Activated T-helper 1 cell treated with anti-CD3 and anti-CD28 coated beads, Interleukin-12 subunit alpha, Interleukin-12 subunit beta, Interleukin-2, Interleukin-4 antibody, amounts not matched to agents 30 ng/mL and 10 ng/mL and 1 ng/mL, durations not matched to agents 14 hours and 24 hours and 36 hours (primary cell): Measurements from ENCODE around the gene KCNG1. TPM values are rescaled to one million over a fixed set of nuclear protein-coding genes. Genes with fewer than 3 reads are reported as not detected.

ENCODE experiments used
- DNase-seq: peaks from one replicate; pipeline ENCODE4 v3.0.0; 2021; ENCODE audit warnings: low spot score
- H3K27ac Mint-ChIP-seq: one replicate; pipeline ENCODE4 v1.8.0; 2021; ENCODE audit warnings: mild to moderate bottlenecking, mixed read lengths
- H3K27me3 Mint-ChIP-seq: one replicate; pipeline ENCODE4 v1.8.0; 2022; ENCODE audit warnings: mild to moderate bottlenecking, moderate library complexity, mixed read lengths; ENCODE audit not compliant: insufficient read depth
- H3K36me3 Mint-ChIP-seq: one replicate; pipeline ENCODE4 v1.8.0; 2021; ENCODE audit warnings: low read depth, mixed read lengths
- H3K4me1 Mint-ChIP-seq: one replicate; pipeline ENCODE4 v1.8.0; 2021; ENCODE audit warnings: low read depth, mixed read lengths
- H3K4me3 Mint-ChIP-seq: one replicate; pipeline ENCODE4 v1.8.0; 2021; ENCODE audit warnings: mild to moderate bottlenecking, moderate library complexity, mixed read lengths
- H3K9me3 Mint-ChIP-seq: one replicate; pipeline ENCODE4 v1.8.0; 2021; ENCODE audit warnings: mixed read lengths
- intact Hi-C: fragments of 100-400 bp; cut with micrococcal nuclease; formaldehyde crosslinking; loops from one replicate; pipeline ENCODE4 v1.15.1; 2024
- total RNA-seq: library from RNA; stranded (reverse); gene quantifications from 2 replicates; pipeline ENCODE4 v1.2.3, GENCODE V29; 2022

Gene KCNG1
- total RNA-seq, 1 donor from 2014 or later: 3.1 TPM

GRCh38 chr20:51029963-51030920, 7.3 kb upstream of the KCNG1 start:
- intact Hi-C loops: no loop called here

GRCh38 chr20:51029556-51029955, 6.6 kb upstream of the KCNG1 start:
- no peaks in the 10 kb centered on the region for H3K9me3 Mint-ChIP-seq
- DNase-seq: no peak
- peaks cover 7% of the 10 kb centered on the region for H3K4me1 Mint-ChIP-seq
- no peak overlapping the region for H3K27ac Mint-ChIP-seq
- no peak overlapping the region for H3K4me3 Mint-ChIP-seq
- H3K36me3 Mint-ChIP-seq: no peaks in the 10 kb centered on the region
- intact Hi-C loops: no loop called here
- H3K27me3 Mint-ChIP-seq: peaks cover 55% of the 10 kb centered on the region

More at GRCh38 chr20:51029963-51030920, 7.3 kb upstream of the KCNG1 start:
- Mint-ChIP-seq H3K27me3 (peaks cover 51% of the 10 kb centered on the region), H3K36me3 (no peaks in the 10 kb centered on the region), H3K9me3 (no peaks in the 10 kb centered on the region), H3K27ac (no peak overlapping the region), H3K4me1 (peaks cover 7% of the 10 kb centered on the region), H3K4me3 (no peak overlapping the region)
- no peak for DNase-seq

- Mint-ChIP-seq H3K27ac (no peak overlapping the region), H3K4me3 (no peak overlapping the region), H3K27me3 (peaks cover 62% of the 10 kb centered on the region), H3K4me1 (peaks cover 7% of the 10 kb centered on the region), H3K36me3 (no peaks in the 10 kb centered on the region), H3K9me3 (no peaks in the 10 kb centered on the region)
- DNase-seq: no peak
- intact Hi-C loops: no loop called here
Measured at GRCh38 chr20:51028616-51029212, 5.8 kb upstream of the KCNG1 start.

GRCh38 chr20:51027035-51027795, 4.3 kb upstream of the KCNG1 start:
- Mint-ChIP-seq H3K36me3 (no peaks in the 10 kb centered on the region), H3K27me3 (peaks cover 64% of the 10 kb centered on the region), H3K27ac (no peak overlapping the region), H3K9me3 (no peaks in the 10 kb centered on the region), H3K4me1 (peaks cover 5% of the 10 kb centered on the region), H3K4me3 (no peak overlapping the region)
- no peak for DNase-seq
- intact Hi-C loops: no loop called here

- no peak overlapping the region for H3K27ac Mint-ChIP-seq
- no peaks in the 10 kb centered on the region for H3K9me3 Mint-ChIP-seq
- peaks cover 5% of the 10 kb centered on the region for H3K4me1 Mint-ChIP-seq
- H3K27me3 Mint-ChIP-seq: peaks cover 70% of the 10 kb centered on the region
- H3K4me3 Mint-ChIP-seq: no peak overlapping the region
- H3K36me3 Mint-ChIP-seq: no peaks in the 10 kb centered on the region
- no peak for DNase-seq
- intact Hi-C loops: no loop called here
Measured at GRCh38 chr20:51026269-51026668, 3.4 kb upstream of the KCNG1 start.

GRCh38 chr20:51024761-51025160, 1.9 kb upstream of the KCNG1 start:
- H3K4me1 Mint-ChIP-seq: peaks cover 5% of the 10 kb centered on the region
- no peaks in the 10 kb centered on the region for H3K36me3 Mint-ChIP-seq
- H3K27me3 Mint-ChIP-seq: peaks cover 67% of the 10 kb centered on the region
- no peak overlapping the region for H3K4me3 Mint-ChIP-seq
- intact Hi-C loops: no loop called here
- no peaks in the 10 kb centered on the region for H3K9me3 Mint-ChIP-seq
- peak overlapping the region; percentile 5 for H3K27ac Mint-ChIP-seq
- DNase-seq: no peak

GRCh38 chr20:51023617-51024155, 779 bp upstream of the KCNG1 start:
- peaks cover 5% of the 10 kb centered on the region for H3K4me1 Mint-ChIP-seq
- no peak overlapping the region for H3K27ac Mint-ChIP-seq
- H3K9me3 Mint-ChIP-seq: no peaks in the 10 kb centered on the region
- peaks cover 65% of the 10 kb centered on the region for H3K27me3 Mint-ChIP-seq
- H3K36me3 Mint-ChIP-seq: no peaks in the 10 kb centered on the region
- no peak for DNase-seq
- intact Hi-C loops: no loop called here
- peak overlapping the region; percentile 55 for H3K4me3 Mint-ChIP-seq

GRCh38 chr20:51022227-51022802, 592 bp downstream of the KCNG1 start:
- Mint-ChIP-seq H3K9me3 (no peaks in the 10 kb centered on the region), H3K36me3 (no peaks in the 10 kb centered on the region), H3K4me1 (peaks cover 5% of the 10 kb centered on the region), H3K27ac (no peak overlapping the region), H3K4me3 (peak overlapping the region; percentile 21), H3K27me3 (peaks cover 57% of the 10 kb centered on the region)
- intact Hi-C loops: no loop called here
- DNase-seq: no peak

- Mint-ChIP-seq H3K36me3 (no peaks in the 10 kb centered on the region), H3K27ac (no peak overlapping the region), H3K4me3 (peak overlapping the region; percentile 21), H3K9me3 (no peaks in the 10 kb centered on the region), H3K4me1 (peaks cover 5% of the 10 kb centered on the region), H3K27me3 (peaks cover 51% of the 10 kb centered on the region)
- intact Hi-C loops: no loop called here
- no peak for DNase-seq
Measured at GRCh38 chr20:51021067-51022025, 1.6 kb downstream of the KCNG1 start.

- peaks cover 45% of the 10 kb centered on the region for H3K27me3 Mint-ChIP-seq
- DNase-seq: no peak
- peaks cover 5% of the 10 kb centered on the region for H3K4me1 Mint-ChIP-seq
- H3K4me3 Mint-ChIP-seq: no peak overlapping the region
- H3K9me3 Mint-ChIP-seq: no peaks in the 10 kb centered on the region
- no peak overlapping the region for H3K27ac Mint-ChIP-seq
- H3K36me3 Mint-ChIP-seq: no peaks in the 10 kb centered on the region
- intact Hi-C loops: no loop called here
Measured at GRCh38 chr20:51020657-51021056, 2.2 kb downstream of the KCNG1 start.

GRCh38 chr20:51019656-51020592, 3.0 kb downstream of the KCNG1 start:
- H3K27ac Mint-ChIP-seq: no peak overlapping the region
- H3K4me1 Mint-ChIP-seq: peaks cover 5% of the 10 kb centered on the region
- H3K4me3 Mint-ChIP-seq: no peak overlapping the region
- H3K36me3 Mint-ChIP-seq: no peaks in the 10 kb centered on the region
- DNase-seq: no peak
- H3K27me3 Mint-ChIP-seq: peaks cover 41% of the 10 kb centered on the region
- H3K9me3 Mint-ChIP-seq: no peaks in the 10 kb centered on the region
- intact Hi-C loops: no loop called here
